Nephron (organoid): ENCODE results near the gene SSR1.
"Not testable (repeated sequence)": the region's sequence is repeated elsewhere in the genome, so short reads cannot be mapped to it uniquely, and the experiment has no call there.

Experiments used
- H3K27ac Mint-ChIP-seq, 3 experiments: 2 replicates each; pipeline ENCODE4 v1.8.0; 2020; ENCODE audit warnings: mixed read lengths in 3 of 3, mild to moderate bottlenecking in 2 of 3, moderate library complexity in 1 of 3
- H3K27me3 Mint-ChIP-seq: 2 replicates; pipeline ENCODE4 v1.8.0; 2021; ENCODE audit warnings: low read depth, mild to moderate bottlenecking, moderate library complexity, mixed read lengths
- H3K36me3 Mint-ChIP-seq: 2 replicates; pipeline ENCODE4 v1.8.0; 2020; ENCODE audit warnings: low read depth, mixed read lengths
- H3K4me1 Mint-ChIP-seq: 2 replicates; pipeline ENCODE4 v1.8.0; 2020; ENCODE audit warnings: mixed read lengths
- H3K4me3 Mint-ChIP-seq, 3 experiments: 2 replicates each; pipeline ENCODE4 v1.8.0; 2020; ENCODE audit warnings: mild to moderate bottlenecking in 3 of 3, mixed read lengths in 3 of 3, moderate library complexity in 2 of 3
- H3K9me3 Mint-ChIP-seq: 2 replicates; pipeline ENCODE4 v1.8.0; 2020; ENCODE audit warnings: mixed read lengths
- CTCF ChIP-seq, 3 experiments: fragments of 200-600 bp; sonication (generic); IDR thresholded peaks; one replicate each; pipeline ENCODE4 v1.5.0; 2021; ENCODE audit warnings: antibody characterized with exemption in 3 of 3; ENCODE audit not compliant: unreplicated experiment in 3 of 3

SSR1 gene

GRCh38 chr6:7341271-7341670 lies 28.3 kb upstream of the SSR1 start:
- Mint-ChIP-seq H3K27ac (no peak overlapping the region), H3K27me3 (peaks cover 12% of the 10 kb centered on the region), H3K4me3 (no peak overlapping the region), H3K36me3 (no peaks in the 10 kb centered on the region), H3K4me1 (no peaks in the 10 kb centered on the region), H3K9me3 (peaks cover 3% of the 10 kb centered on the region)
- TF ChIP-seq CTCF (IDR thresholded peaks at IDR 0.05; ENCODE audit: unreplicated experiment in 3 of 3): no peak

- not testable (repeated sequence) for H3K4me1 Mint-ChIP-seq
Observed at GRCh38 chr6:7339007-7339732, 26.2 kb upstream of the SSR1 start.

GRCh38 chr6:7338031-7338430 lies 25.0 kb upstream of the SSR1 start:
- no peak for TF ChIP-seq CTCF (IDR thresholded peaks at IDR 0.05; ENCODE audit: unreplicated experiment in 3 of 3)
- Mint-ChIP-seq H3K36me3 (no peaks in the 10 kb centered on the region), H3K4me1 (no peaks in the 10 kb centered on the region), H3K9me3 (no peaks in the 10 kb centered on the region), H3K4me3 (no peak overlapping the region), H3K27ac (no peak overlapping the region), H3K27me3 (peaks cover 12% of the 10 kb centered on the region)

More at GRCh38 chr6:7339007-7339732, 26.2 kb upstream of the SSR1 start:
- not testable (repeated sequence) for H3K27ac Mint-ChIP-seq, H3K4me3 Mint-ChIP-seq, H3K9me3 Mint-ChIP-seq, H3K36me3 Mint-ChIP-seq
- peak in 1 of 3 experiments; percentile 6 for TF ChIP-seq CTCF (IDR thresholded peaks at IDR 0.05; ENCODE audit: unreplicated experiment in 3 of 3)
- peaks cover 12% of the 10 kb centered on the region for H3K27me3 Mint-ChIP-seq

- H3K9me3 Mint-ChIP-seq: no peaks in the 10 kb centered on the region
Observed at GRCh38 chr6:7335519-7335918, 22.5 kb upstream of the SSR1 start.

GRCh38 chr6:7334685-7335084 lies 21.7 kb upstream of the SSR1 start:
- Mint-ChIP-seq H3K4me3 (no peak overlapping the region), H3K9me3 (no peaks in the 10 kb centered on the region), H3K4me1 (peaks cover 4% of the 10 kb centered on the region), H3K27me3 (peaks cover 14% of the 10 kb centered on the region), H3K27ac (no peak overlapping the region), H3K36me3 (no peaks in the 10 kb centered on the region)
- TF ChIP-seq CTCF (IDR thresholded peaks at IDR 0.05; ENCODE audit: unreplicated experiment in 3 of 3): no peak

More at GRCh38 chr6:7335519-7335918, 22.5 kb upstream of the SSR1 start:
- peaks cover 14% of the 10 kb centered on the region for H3K27me3 Mint-ChIP-seq
- no peak overlapping the region for H3K4me3 Mint-ChIP-seq
- no peaks in the 10 kb centered on the region for H3K36me3 Mint-ChIP-seq
- H3K27ac Mint-ChIP-seq: no peak overlapping the region
- peaks cover 4% of the 10 kb centered on the region for H3K4me1 Mint-ChIP-seq
- TF ChIP-seq CTCF (IDR thresholded peaks at IDR 0.05; ENCODE audit: unreplicated experiment in 3 of 3): no peak
